Measurements from ENCODE around the gene EML6. TPM values are rescaled to one million over a fixed set of nuclear protein-coding genes. Genes with fewer than 3 reads are reported as not detected.

The EML6 gene
- total and polyA plus RNA-seq, 2 experiments from 2014 or later: 2.7 to 6.2 TPM

DNA sequence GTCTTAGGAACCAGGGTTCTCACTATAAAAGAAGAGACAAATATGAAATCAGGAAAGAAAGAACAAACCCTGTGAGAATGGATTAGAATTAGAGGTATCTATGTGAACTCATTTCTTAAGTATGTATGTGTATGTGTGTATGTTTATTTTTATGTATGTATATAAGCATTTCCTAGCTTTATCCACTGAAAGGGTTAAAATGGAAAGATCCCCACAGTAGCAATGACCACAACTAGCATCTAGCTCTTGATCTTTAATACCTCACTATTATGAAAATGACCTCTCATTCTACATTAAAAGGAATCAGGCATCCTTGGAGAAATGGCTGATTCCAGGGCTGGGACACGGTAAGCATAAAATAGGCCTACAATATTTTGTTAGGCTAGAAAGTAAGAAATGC, 295.2 kb downstream of the EML6 start (continued):
- TF ChIP-seq, protein P1, sequence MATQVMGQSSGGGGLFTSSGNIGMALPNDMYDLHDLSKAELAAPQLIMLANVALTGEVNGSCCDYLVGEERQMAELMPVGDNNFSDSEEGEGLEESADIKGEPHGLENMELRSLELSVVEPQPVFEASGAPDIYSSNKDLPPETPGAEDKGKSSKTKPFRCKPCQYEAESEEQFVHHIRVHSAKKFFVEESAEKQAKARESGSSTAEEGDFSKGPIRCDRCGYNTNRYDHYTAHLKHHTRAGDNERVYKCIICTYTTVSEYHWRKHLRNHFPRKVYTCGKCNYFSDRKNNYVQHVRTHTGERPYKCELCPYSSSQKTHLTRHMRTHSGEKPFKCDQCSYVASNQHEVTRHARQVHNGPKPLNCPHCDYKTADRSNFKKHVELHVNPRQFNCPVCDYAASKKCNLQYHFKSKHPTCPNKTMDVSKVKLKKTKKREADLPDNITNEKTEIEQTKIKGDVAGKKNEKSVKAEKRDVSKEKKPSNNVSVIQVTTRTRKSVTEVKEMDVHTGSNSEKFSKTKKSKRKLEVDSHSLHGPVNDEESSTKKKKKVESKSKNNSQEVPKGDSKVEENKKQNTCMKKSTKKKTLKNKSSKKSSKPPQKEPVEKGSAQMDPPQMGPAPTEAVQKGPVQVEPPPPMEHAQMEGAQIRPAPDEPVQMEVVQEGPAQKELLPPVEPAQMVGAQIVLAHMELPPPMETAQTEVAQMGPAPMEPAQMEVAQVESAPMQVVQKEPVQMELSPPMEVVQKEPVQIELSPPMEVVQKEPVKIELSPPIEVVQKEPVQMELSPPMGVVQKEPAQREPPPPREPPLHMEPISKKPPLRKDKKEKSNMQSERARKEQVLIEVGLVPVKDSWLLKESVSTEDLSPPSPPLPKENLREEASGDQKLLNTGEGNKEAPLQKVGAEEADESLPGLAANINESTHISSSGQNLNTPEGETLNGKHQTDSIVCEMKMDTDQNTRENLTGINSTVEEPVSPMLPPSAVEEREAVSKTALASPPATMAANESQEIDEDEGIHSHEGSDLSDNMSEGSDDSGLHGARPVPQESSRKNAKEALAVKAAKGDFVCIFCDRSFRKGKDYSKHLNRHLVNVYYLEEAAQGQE (IDR thresholded peaks at IDR 0.05; ENCODE audit: unreplicated experiment): no peak
- no peak for TF ChIP-seq JUNB (IDR thresholded peaks at IDR 0.05; ENCODE audit: unreplicated experiment)
- TF ChIP-seq POLR2AphosphoS5 (IDR thresholded peaks at IDR 0.05; ENCODE audit: low read depth): no peak
- TF ChIP-seq EZH2phosphoT487 (IDR thresholded peaks at IDR 0.05; ENCODE audit: unreplicated experiment): no peak
- TF ChIP-seq, protein P2, sequence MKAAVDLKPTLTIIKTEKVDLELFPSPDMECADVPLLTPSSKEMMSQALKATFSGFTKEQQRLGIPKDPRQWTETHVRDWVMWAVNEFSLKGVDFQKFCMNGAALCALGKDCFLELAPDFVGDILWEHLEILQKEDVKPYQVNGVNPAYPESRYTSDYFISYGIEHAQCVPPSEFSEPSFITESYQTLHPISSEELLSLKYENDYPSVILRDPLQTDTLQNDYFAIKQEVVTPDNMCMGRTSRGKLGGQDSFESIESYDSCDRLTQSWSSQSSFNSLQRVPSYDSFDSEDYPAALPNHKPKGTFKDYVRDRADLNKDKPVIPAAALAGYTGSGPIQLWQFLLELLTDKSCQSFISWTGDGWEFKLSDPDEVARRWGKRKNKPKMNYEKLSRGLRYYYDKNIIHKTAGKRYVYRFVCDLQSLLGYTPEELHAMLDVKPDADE (IDR thresholded peaks at IDR 0.05): no peak
- TF ChIP-seq CREB1 (CRISPR knock-in tag; IDR thresholded peaks at IDR 0.05; ENCODE audit: low read depth): no peak
- no peak for TF ChIP-seq ZNF331 (CRISPR knock-in tag; IDR thresholded peaks at IDR 0.05; ENCODE audit: low read depth)
- no peak for TF ChIP-seq EZH2 (IDR thresholded peaks at IDR 0.05; ENCODE audit: low read depth, unreplicated experiment)

DNA sequence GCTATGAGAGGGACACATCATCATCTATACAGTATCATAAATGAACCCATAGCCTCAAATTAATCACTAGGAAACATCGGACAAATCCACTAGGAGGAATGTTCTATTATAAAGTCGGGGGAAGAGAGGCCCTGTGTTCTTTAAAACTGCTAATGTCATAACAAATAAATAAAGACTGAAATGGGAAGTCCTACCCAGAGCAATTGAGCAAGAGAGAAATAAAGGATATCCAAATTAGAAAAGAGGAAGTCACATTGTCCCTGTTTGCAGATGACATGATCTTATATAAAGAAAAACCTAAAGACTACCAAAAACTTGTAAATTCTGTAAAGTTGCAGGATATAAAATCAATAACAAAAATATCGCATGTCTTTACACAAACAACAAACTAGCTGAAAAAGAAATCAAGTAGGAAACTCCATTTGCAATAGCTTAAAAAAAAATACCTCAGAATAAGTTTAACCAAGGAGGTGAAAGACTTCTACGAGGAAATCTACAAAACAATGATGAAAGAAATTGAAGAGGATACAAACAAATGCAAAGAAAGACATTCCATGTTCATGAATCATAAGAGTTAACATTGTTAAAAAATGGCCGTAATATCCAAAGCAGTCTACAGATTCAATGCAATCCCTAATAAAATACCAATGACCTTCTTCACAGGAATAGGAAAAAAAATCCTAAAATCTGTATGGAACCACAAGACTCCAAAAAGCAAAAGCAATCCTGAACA, 296.2 kb downstream of the EML6 start:
- Histone ChIP-seq H4K20me1 (replicated peaks; ENCODE audit: insufficient read depth) (peaks cover 6% of the 10 kb centered on the region), H3F3A (replicated peaks; ENCODE audit: low read depth) (no peaks in the 10 kb centered on the region), H3K4me1 (ENCODE audit: insufficient read depth) (peaks cover 50% of the 10 kb centered on the region), H3K36me3 (ENCODE audit: insufficient read depth) (no peaks in the 10 kb centered on the region), H3K79me2 (replicated peaks; ENCODE audit: insufficient read depth) (peaks cover 91% of the 10 kb centered on the region), H3K4me2 (peak overlapping the region; percentile 10), H3K27ac (ENCODE audit: low read depth) (peak overlapping the region; percentile 89), H3K27me3 (ENCODE audit: insufficient read depth) (no peaks in the 10 kb centered on the region), H3K4me3 (peak overlapping the region; percentile 8), H2AFZ (no peak overlapping the region), H3K9me2 (ENCODE audit: insufficient read depth) (no peaks in the 10 kb centered on the region)
- ATAC-seq (no peak), DNase-seq (ENCODE audit: low spot score) (peak; percentile 53)
- Mint-ChIP-seq H3K4me3 (peak overlapping the region; percentile 40), H3K4me1 (peaks cover 46% of the 10 kb centered on the region), H3K36me3 (ENCODE audit: low read depth) (peaks cover 3% of the 10 kb centered on the region; the same call in 2 of the 3 replicates), H3K9me3 (no peaks in the 10 kb centered on the region; the same call in 2 of the 3 replicates), H3K27ac (peak overlapping the region; percentile 87), H3K27me3 (ENCODE audit: insufficient read depth, low read depth, poor library complexity) (peaks cover under 1% of the 10 kb centered on the region)
- TF ChIP-seq POLR2AphosphoS5 (IDR thresholded peaks at IDR 0.05; ENCODE audit: low read depth) (no peak), ZNF114 (CRISPR knock-in tag; IDR thresholded peaks at IDR 0.05) (no peak), JUNB (IDR thresholded peaks at IDR 0.05; ENCODE audit: unreplicated experiment) (no peak), NANOG (IDR thresholded peaks at IDR 0.05; ENCODE audit: borderline replicate concordance) (no peak), EZH2 (IDR thresholded peaks at IDR 0.05; ENCODE audit: low read depth, unreplicated experiment) (no peak), ZNF331 (CRISPR knock-in tag; IDR thresholded peaks at IDR 0.05; ENCODE audit: low read depth) (no peak)
- TF ChIP-seq, protein P3, sequence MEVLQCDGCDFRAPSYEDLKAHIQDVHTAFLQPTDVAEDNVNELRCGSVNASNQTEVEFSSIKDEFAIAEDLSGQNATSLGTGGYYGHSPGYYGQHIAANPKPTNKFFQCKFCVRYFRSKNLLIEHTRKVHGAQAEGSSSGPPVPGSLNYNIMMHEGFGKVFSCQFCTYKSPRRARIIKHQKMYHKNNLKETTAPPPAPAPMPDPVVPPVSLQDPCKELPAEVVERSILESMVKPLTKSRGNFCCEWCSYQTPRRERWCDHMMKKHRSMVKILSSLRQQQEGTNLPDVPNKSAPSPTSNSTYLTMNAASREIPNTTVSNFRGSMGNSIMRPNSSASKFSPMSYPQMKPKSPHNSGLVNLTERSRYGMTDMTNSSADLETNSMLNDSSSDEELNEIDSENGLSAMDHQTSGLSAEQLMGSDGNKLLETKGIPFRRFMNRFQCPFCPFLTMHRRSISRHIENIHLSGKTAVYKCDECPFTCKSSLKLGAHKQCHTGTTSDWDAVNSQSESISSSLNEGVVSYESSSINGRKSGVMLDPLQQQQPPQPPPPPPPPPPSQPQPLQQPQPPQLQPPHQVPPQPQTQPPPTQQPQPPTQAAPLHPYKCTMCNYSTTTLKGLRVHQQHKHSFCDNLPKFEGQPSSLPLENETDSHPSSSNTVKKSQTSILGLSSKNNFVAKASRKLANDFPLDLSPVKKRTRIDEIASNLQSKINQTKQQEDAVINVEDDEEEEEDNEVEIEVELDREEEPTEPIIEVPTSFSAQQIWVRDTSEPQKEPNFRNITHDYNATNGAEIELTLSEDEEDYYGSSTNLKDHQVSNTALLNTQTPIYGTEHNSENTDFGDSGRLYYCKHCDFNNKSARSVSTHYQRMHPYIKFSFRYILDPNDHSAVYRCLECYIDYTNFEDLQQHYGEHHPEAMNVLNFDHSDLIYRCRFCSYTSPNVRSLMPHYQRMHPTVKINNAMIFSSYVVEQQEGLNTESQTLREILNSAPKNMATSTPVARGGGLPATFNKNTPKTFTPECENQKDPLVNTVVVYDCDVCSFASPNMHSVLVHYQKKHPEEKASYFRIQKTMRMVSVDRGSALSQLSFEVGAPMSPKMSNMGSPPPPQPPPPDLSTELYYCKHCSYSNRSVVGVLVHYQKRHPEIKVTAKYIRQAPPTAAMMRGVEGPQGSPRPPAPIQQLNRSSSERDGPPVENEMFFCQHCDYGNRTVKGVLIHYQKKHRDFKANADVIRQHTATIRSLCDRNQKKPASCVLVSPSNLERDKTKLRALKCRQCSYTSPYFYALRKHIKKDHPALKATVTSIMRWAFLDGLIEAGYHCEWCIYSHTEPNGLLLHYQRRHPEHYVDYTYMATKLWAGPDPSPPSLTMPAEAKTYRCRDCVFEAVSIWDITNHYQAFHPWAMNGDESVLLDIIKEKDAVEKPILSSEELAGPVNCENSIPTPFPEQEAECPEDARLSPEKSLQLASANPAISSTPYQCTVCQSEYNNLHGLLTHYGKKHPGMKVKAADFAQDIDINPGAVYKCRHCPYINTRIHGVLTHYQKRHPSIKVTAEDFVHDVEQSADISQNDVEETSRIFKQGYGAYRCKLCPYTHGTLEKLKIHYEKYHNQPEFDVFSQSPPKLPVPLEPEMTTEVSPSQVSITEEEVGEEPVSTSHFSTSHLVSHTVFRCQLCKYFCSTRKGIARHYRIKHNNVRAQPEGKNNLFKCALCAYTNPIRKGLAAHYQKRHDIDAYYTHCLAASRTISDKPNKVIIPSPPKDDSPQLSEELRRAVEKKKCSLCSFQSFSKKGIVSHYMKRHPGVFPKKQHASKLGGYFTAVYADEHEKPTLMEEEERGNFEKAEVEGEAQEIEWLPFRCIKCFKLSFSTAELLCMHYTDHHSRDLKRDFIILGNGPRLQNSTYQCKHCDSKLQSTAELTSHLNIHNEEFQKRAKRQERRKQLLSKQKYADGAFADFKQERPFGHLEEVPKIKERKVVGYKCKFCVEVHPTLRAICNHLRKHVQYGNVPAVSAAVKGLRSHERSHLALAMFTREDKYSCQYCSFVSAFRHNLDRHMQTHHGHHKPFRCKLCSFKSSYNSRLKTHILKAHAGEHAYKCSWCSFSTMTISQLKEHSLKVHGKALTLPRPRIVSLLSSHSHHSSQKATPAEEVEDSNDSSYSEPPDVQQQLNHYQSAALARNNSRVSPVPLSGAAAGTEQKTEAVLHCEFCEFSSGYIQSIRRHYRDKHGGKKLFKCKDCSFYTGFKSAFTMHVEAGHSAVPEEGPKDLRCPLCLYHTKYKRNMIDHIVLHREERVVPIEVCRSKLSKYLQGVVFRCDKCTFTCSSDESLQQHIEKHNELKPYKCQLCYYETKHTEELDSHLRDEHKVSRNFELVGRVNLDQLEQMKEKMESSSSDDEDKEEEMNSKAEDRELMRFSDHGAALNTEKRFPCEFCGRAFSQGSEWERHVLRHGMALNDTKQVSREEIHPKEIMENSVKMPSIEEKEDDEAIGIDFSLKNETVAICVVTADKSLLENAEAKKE (CRISPR knock-in tag; IDR thresholded peaks at IDR 0.05): no peak

All from GM23338 (cell line).